ENCODE results near the gene SPATA4. TPM values are rescaled to one million over a fixed set of nuclear protein-coding genes. Genes with fewer than 3 reads are reported as not detected.
A peak's percentile ranks its signal among the peaks of the same experiment; 100 is the strongest.

Gene SPATA4
- total and polyA plus RNA-seq, 2 experiments from 2014 or later: not detected

- no peaks in the 10 kb centered on the region for H3K27me3 ChIP-seq
- peak; percentile 30 for DNase-seq (ENCODE audit: low spot score)
- H4K20me1 ChIP-seq (ENCODE audit: insufficient read depth, poor library complexity, severe bottlenecking): no peaks in the 10 kb centered on the region
- no peaks in the 10 kb centered on the region for H3K9me3 ChIP-seq (ENCODE audit: low read depth)
- no peaks in the 10 kb centered on the region for H3K36me3 ChIP-seq (replicated peaks; ENCODE audit: insufficient read depth, low read depth)
- H3K4me2 ChIP-seq: no peak overlapping the region
- TF ChIP-seq EZH2phosphoT487 (IDR thresholded peaks at IDR 0.05; ENCODE audit: low read depth, severe bottlenecking, unreplicated experiment) (no peak), CTCF (IDR thresholded peaks at IDR 0.05; ENCODE audit: poor library complexity) (no peak), EZH2 (IDR thresholded peaks at IDR 0.05; ENCODE audit: borderline replicate concordance) (no peak)
- H3K27ac ChIP-seq: no peak overlapping the region
- H3K79me2 ChIP-seq: no peaks in the 10 kb centered on the region
- WGBS (ENCODE audit: low lambda C conversion rate, missing lambda C conversion rate): 57% methylated on average over 2 of the region's 2 CpGs
- H3K4me3 ChIP-seq: no peak overlapping the region
- no peaks in the 10 kb centered on the region for H3K9me2 ChIP-seq (replicated peaks; ENCODE audit: insufficient read depth)
- no peaks in the 10 kb centered on the region for H3K4me1 ChIP-seq (ENCODE audit: insufficient read depth)
- H2AFZ ChIP-seq: no peak overlapping the region
Observed at GRCh38 chr4:176187624-176188023, 7.8 kb downstream of the SPATA4 start.

- H3K4me3 ChIP-seq: no peak overlapping the region
- no peaks in the 10 kb centered on the region for H3K9me3 ChIP-seq (ENCODE audit: low read depth)
- no peaks in the 10 kb centered on the region for H3K27me3 ChIP-seq
- H3K4me2 ChIP-seq: no peak overlapping the region
- no peak overlapping the region for H2AFZ ChIP-seq
- DNase-seq (ENCODE audit: low spot score): no peak
- no peaks in the 10 kb centered on the region for H3K9me2 ChIP-seq (replicated peaks; ENCODE audit: insufficient read depth)
- TF ChIP-seq EZH2 (IDR thresholded peaks at IDR 0.05; ENCODE audit: borderline replicate concordance) (no peak), CTCF (IDR thresholded peaks at IDR 0.05; ENCODE audit: poor library complexity) (no peak), EZH2phosphoT487 (IDR thresholded peaks at IDR 0.05; ENCODE audit: low read depth, severe bottlenecking, unreplicated experiment) (no peak)
- H3K79me2 ChIP-seq: no peaks in the 10 kb centered on the region
- 60% methylated on average over 6 of the region's 6 CpGs for WGBS (ENCODE audit: low lambda C conversion rate, missing lambda C conversion rate)
- no peaks in the 10 kb centered on the region for H3K36me3 ChIP-seq (replicated peaks; ENCODE audit: insufficient read depth, low read depth)
- H3K4me1 ChIP-seq (ENCODE audit: insufficient read depth): no peaks in the 10 kb centered on the region
- H3K27ac ChIP-seq: no peak overlapping the region
- H4K20me1 ChIP-seq (ENCODE audit: insufficient read depth, poor library complexity, severe bottlenecking): no peaks in the 10 kb centered on the region
Observed at GRCh38 chr4:176186671-176187395, 8.6 kb downstream of the SPATA4 start.

- Histone ChIP-seq H3K4me3 (no peak overlapping the region), H3K4me2 (no peak overlapping the region), H3K4me1 (ENCODE audit: insufficient read depth) (no peaks in the 10 kb centered on the region), H3K27me3 (no peaks in the 10 kb centered on the region), H4K20me1 (ENCODE audit: insufficient read depth, poor library complexity, severe bottlenecking) (no peaks in the 10 kb centered on the region), H3K79me2 (no peaks in the 10 kb centered on the region), H3K9me2 (replicated peaks; ENCODE audit: insufficient read depth) (no peaks in the 10 kb centered on the region), H2AFZ (no peak overlapping the region), H3K36me3 (replicated peaks; ENCODE audit: insufficient read depth, low read depth) (no peaks in the 10 kb centered on the region), H3K27ac (no peak overlapping the region), H3K9me3 (ENCODE audit: low read depth) (no peaks in the 10 kb centered on the region)
- 63% methylated on average over 2 of the region's 2 CpGs for WGBS (ENCODE audit: low lambda C conversion rate, missing lambda C conversion rate)
- TF ChIP-seq CTCF (IDR thresholded peaks at IDR 0.05; ENCODE audit: poor library complexity) (no peak), EZH2phosphoT487 (IDR thresholded peaks at IDR 0.05; ENCODE audit: low read depth, severe bottlenecking, unreplicated experiment) (no peak), EZH2 (IDR thresholded peaks at IDR 0.05; ENCODE audit: borderline replicate concordance) (no peak)
- no peak for DNase-seq (ENCODE audit: low spot score)
Observed at GRCh38 chr4:176186067-176186466, 9.3 kb downstream of the SPATA4 start.

All from hepatocyte (in vitro differentiated cells).